CD1c-positive myeloid dendritic cell (primary cell): ENCODE data around the gene ISOC2.
"Not testable (repeated sequence)": the region's sequence is repeated elsewhere in the genome, so short reads cannot be mapped to it uniquely, and the experiment has no call there.

ENCODE experiments used
- DNase-seq: peaks from one replicate; pipeline ENCODE4 v3.0.0-alpha.2; 2016; ENCODE audit errors: extremely low spot score

The ISOC2 gene

GRCh38 chr19:55461259-55461973 is at the start of gene ISOC2:
TSS of gene ISOC2 (minus strand) at chr19:55461642. CDS start at chr19:55456486, 5,156 bp downstream.
- DNase-seq = peak; percentile 100

GRCh38 chr19:55508120-55508519 is 46.7 kb upstream of the ISOC2 start:
- no peak for DNase-seq

GRCh38 chr19:55504981-55505380 is 43.5 kb upstream of the ISOC2 start:
- DNase-seq = no peak

- no peak for DNase-seq
These were observed 42.8 kb upstream of the ISOC2 start for GRCh38 chr19:55504252-55504603.

GRCh38 chr19:55503502-55504251 is 42.2 kb upstream of the ISOC2 start:
- DNase-seq = peak; percentile 94

GRCh38 chr19:55503157-55503501 is 41.7 kb upstream of the ISOC2 start:
- DNase-seq = no peak

- DNase-seq = no peak
These were observed 40.9 kb upstream of the ISOC2 start for GRCh38 chr19:55502197-55502952.

- no peak for DNase-seq
These were observed 39.0 kb upstream of the ISOC2 start for GRCh38 chr19:55500368-55500952.

GRCh38 chr19:55498246-55498840 is 36.9 kb upstream of the ISOC2 start:
- DNase-seq = no peak

GRCh38 chr19:55497763-55498162 is 36.3 kb upstream of the ISOC2 start:
- DNase-seq = no peak

GRCh38 chr19:55496820-55497219 is 35.4 kb upstream of the ISOC2 start:
- DNase-seq = not testable (repeated sequence)

- DNase-seq = no peak
These were observed 34.4 kb upstream of the ISOC2 start for GRCh38 chr19:55495646-55496349.

- DNase-seq = peak; percentile 19
These were observed 32.8 kb upstream of the ISOC2 start for GRCh38 chr19:55494172-55494761.

GRCh38 chr19:55493645-55494171 is 32.3 kb upstream of the ISOC2 start:
- no peak for DNase-seq

GRCh38 chr19:55493052-55493644 is 31.7 kb upstream of the ISOC2 start:
- DNase-seq = no peak

GRCh38 chr19:55492362-55492944 is 31.0 kb upstream of the ISOC2 start:
- no peak for DNase-seq

- no peak for DNase-seq
These were observed 30.3 kb upstream of the ISOC2 start for GRCh38 chr19:55491546-55492360.

- no peak for DNase-seq
These were observed 29.3 kb upstream of the ISOC2 start for GRCh38 chr19:55490478-55491432.
